OCI-LY3 (cell line): Measurements from ENCODE around the gene SPACA1.

Experiments
- H2AFZ ChIP-seq: fragments of 200-600, 300-600 bp; shearing (Covaris generic); 2 replicates; pipeline ENCODE4 v1.6.0; 2014; ENCODE audit warnings: antibody characterized with exemption, low read depth, low read length
- H3K27ac ChIP-seq: fragments of 200-600, 300-600 bp; sonication (generic); 2 replicates; pipeline ENCODE4 v1.5.1; 2014; ENCODE audit warnings: mild to moderate bottlenecking, low read length, moderate library complexity, mixed read lengths
- H3K27me3 ChIP-seq: fragments of 200-600, 300-600 bp; sonication (generic); 2 replicates; pipeline ENCODE4 v1.6.1; 2014; ENCODE audit warnings: low read depth, low read length, mixed read lengths
- H3K36me3 ChIP-seq: fragments of 200-600, 300-600 bp; sonication (generic); replicated peaks from 2 replicates; pipeline ENCODE3; 2014; ENCODE audit warnings: low read depth, low read length, mixed read lengths
- H3K4me1 ChIP-seq: fragments of 300-600, 200-600 bp; sonication (generic); 2 replicates; pipeline ENCODE4 v1.6.1; 2014; ENCODE audit warnings: low read length, mixed read lengths
- H3K4me2 ChIP-seq: fragments of 200-600, 300-600 bp; sonication (generic); 2 replicates; pipeline ENCODE4 v1.6.1; 2014; ENCODE audit warnings: low read length, mixed read lengths
- H3K4me3 ChIP-seq: fragments of 300-600, 200-600 bp; sonication (generic); 2 replicates; pipeline ENCODE4 v1.5.1; 2014; ENCODE audit warnings: antibody characterized with exemption, mild to moderate bottlenecking, low read length, moderate library complexity
- H3K79me2 ChIP-seq: fragments of 300-600, 200-600 bp; shearing (Covaris generic); 2 replicates; pipeline ENCODE4 v1.6.1; 2014; ENCODE audit warnings: mild to moderate bottlenecking, low read length, mixed read lengths
- H3K9ac ChIP-seq: fragments of 300-600, 200-600 bp; shearing (Covaris generic); 2 replicates; pipeline ENCODE4 v1.6.0; 2014; ENCODE audit warnings: mild to moderate bottlenecking, low read length, moderate library complexity
- H3K9me3 ChIP-seq: fragments of 200-600, 300-600 bp; shearing (Covaris generic); 2 replicates; pipeline ENCODE4 v1.6.1; 2014; ENCODE audit warnings: low read length, mixed read lengths; ENCODE audit not compliant: insufficient read depth
- H4K20me1 ChIP-seq: fragments of 200-600, 300-600 bp; sonication (generic); 2 replicates; pipeline ENCODE4 v1.6.1; 2016; ENCODE audit warnings: low read length, mixed read lengths; ENCODE audit not compliant: insufficient read depth
- EZH2phosphoT487 ChIP-seq: fragments of 200-600 bp; shearing (Covaris generic); IDR thresholded peaks from 2 replicates; pipeline ENCODE4 v1.6.1; 2018; ENCODE audit warnings: antibody characterized with exemption, mixed run types, low read depth
- TF ChIP-seq, protein P1 (sequence below): fragments of 200-600, 300-600 bp; sonication (generic); IDR thresholded peaks from 2 replicates; pipeline ENCODE4 v1.5.1; 2014; ENCODE audit warnings: antibody characterized with exemption, low read length, low read depth

SPACA1 gene

DNA sequence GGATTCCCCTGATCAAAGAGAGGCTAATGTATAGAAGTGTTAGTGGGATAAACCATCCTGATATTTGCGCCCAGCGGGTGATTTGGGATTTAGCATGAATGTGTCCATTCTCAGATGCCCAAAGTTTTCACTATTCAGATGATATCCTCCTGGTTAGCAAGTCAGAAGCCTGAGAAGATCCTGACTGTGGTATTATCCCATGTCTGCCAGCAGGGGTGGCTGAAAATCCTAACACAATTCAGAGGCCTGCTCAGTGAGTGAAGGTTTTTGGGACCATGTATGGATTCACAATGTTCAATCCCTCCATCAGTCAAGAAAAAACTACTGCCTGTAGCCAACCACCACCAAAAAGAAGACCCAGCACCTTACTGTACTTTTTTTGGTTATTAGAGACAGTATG, 34.1 kb upstream of the SPACA1 start:
- Histone ChIP-seq H3K4me2 (no peak overlapping the region), H3K36me3 (no peaks in the 10 kb centered on the region), H3K27ac (no peak overlapping the region), H3K27me3 (no peaks in the 10 kb centered on the region), H2AFZ (no peak overlapping the region), H3K4me3 (no peak overlapping the region), H3K9ac (no peak overlapping the region), H3K4me1 (no peaks in the 10 kb centered on the region), H4K20me1 (no peaks in the 10 kb centered on the region), H3K79me2 (no peaks in the 10 kb centered on the region), H3K9me3 (no peaks in the 10 kb centered on the region)
- TF ChIP-seq EZH2phosphoT487 = no peak
- TF ChIP-seq, protein P1, sequence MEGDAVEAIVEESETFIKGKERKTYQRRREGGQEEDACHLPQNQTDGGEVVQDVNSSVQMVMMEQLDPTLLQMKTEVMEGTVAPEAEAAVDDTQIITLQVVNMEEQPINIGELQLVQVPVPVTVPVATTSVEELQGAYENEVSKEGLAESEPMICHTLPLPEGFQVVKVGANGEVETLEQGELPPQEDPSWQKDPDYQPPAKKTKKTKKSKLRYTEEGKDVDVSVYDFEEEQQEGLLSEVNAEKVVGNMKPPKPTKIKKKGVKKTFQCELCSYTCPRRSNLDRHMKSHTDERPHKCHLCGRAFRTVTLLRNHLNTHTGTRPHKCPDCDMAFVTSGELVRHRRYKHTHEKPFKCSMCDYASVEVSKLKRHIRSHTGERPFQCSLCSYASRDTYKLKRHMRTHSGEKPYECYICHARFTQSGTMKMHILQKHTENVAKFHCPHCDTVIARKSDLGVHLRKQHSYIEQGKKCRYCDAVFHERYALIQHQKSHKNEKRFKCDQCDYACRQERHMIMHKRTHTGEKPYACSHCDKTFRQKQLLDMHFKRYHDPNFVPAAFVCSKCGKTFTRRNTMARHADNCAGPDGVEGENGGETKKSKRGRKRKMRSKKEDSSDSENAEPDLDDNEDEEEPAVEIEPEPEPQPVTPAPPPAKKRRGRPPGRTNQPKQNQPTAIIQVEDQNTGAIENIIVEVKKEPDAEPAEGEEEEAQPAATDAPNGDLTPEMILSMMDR = no peak; the same call in 1 of the 2 replicates

DNA sequence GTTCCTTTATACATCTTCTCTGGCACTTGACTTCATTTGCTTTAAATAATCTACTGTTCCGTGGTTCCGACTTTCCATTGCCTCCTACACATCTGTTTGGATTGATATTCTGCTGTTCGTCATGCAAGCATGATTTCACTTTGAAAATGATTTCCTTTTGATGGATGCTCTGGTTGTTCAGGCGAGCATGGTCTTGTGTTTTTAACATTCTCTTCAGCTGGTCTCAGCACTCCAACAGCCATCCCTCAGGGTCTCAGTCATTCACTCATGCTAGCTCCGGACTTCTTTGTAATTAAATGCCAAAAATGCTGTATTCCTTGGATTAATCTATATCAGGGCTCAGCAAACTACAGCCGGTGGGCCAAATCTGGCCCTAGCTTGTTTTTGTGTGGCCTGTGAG, 27.2 kb upstream of the SPACA1 start:
- Histone ChIP-seq H3K4me1 (no peaks in the 10 kb centered on the region), H3K79me2 (no peaks in the 10 kb centered on the region), H3K4me3 (no peak overlapping the region), H3K27me3 (no peaks in the 10 kb centered on the region), H4K20me1 (no peaks in the 10 kb centered on the region), H3K36me3 (no peaks in the 10 kb centered on the region), H3K9ac (no peak overlapping the region), H2AFZ (no peak overlapping the region), H3K9me3 (no peaks in the 10 kb centered on the region), H3K27ac (no peak overlapping the region), H3K4me2 (no peak overlapping the region)
- TF ChIP-seq EZH2phosphoT487 = no peak
- TF ChIP-seq, protein P1 = no peak

DNA sequence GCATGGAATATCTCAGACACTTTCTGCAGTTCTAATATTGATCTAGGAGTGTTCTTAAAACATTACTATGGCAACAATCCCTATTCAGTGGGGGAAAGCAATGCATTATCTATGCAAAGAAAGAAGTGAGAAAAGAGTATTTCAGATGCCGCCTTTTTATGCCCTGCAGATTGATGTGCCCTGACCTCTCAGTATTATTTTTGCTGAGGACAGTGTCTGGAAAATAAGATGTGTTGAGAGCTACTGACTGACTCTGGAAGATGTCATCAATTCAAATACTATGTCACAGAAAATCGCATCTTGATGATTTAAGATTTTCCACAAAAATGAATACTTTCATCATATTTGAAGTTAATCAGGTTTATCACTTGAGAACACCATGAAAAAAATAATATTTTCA, 22.9 kb upstream of the SPACA1 start:
- no peak overlapping the region for H2AFZ ChIP-seq
- H3K4me2 ChIP-seq = no peak overlapping the region
- no peaks in the 10 kb centered on the region for H3K9me3 ChIP-seq
- H3K27ac ChIP-seq = no peak overlapping the region
- H3K4me1 ChIP-seq = no peaks in the 10 kb centered on the region
- H3K27me3 ChIP-seq = no peaks in the 10 kb centered on the region
- no peaks in the 10 kb centered on the region for H4K20me1 ChIP-seq
- no peaks in the 10 kb centered on the region for H3K79me2 ChIP-seq
- TF ChIP-seq EZH2phosphoT487 = no peak
- TF ChIP-seq, protein P1 = no peak
- no peak overlapping the region for H3K9ac ChIP-seq
- H3K4me3 ChIP-seq = no peak overlapping the region
- no peaks in the 10 kb centered on the region for H3K36me3 ChIP-seq

DNA sequence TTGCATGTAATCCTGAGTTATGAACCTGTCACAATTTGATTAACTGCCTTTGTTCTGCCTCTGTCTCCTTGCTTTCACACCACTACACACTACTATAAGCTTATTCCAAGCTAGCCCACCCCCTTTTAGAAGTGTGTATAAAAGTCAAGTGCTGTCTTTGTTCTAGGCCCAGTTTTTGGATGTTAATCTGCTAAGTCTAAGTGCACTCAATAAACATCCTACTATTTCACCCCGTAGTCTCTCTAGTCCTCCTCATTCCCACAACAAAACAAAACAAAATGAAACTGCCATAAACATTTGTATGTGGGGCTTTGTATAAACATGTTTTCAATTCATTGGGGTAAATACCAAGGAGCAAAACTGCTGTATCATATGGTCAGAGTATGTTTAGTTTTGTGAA, 16.1 kb upstream of the SPACA1 start:
- no peak for TF ChIP-seq EZH2phosphoT487
- TF ChIP-seq, protein P1 = no peak
- no peaks in the 10 kb centered on the region for H4K20me1 ChIP-seq
- no peak overlapping the region for H3K9ac ChIP-seq
- no peak overlapping the region for H3K27ac ChIP-seq
- H3K4me3 ChIP-seq = no peak overlapping the region
- no peaks in the 10 kb centered on the region for H3K27me3 ChIP-seq
- no peak overlapping the region for H2AFZ ChIP-seq
- H3K4me1 ChIP-seq = no peaks in the 10 kb centered on the region
- H3K36me3 ChIP-seq = no peaks in the 10 kb centered on the region
- no peaks in the 10 kb centered on the region for H3K9me3 ChIP-seq
- no peaks in the 10 kb centered on the region for H3K79me2 ChIP-seq
- no peak overlapping the region for H3K4me2 ChIP-seq
